ENCODE data around the gene SKA3. TPM values are rescaled to one million over a fixed set of nuclear protein-coding genes. Genes with fewer than 3 reads are reported as not detected.
"Not testable (repeated sequence)": the region's sequence is repeated elsewhere in the genome, so short reads cannot be mapped to it uniquely, and the experiment has no call there.

Gene SKA3
- total RNA-seq, 1 experiment from 2014 or later: 28.6 TPM

- no peak for DNase-seq (ENCODE audit: low spot score)
These were observed 4.9 kb downstream of the SKA3 start for GRCh38 chr13:21171420-21171819.

GRCh38 chr13:21165606-21166005 lies 10.7 kb downstream of the SKA3 start:
- DNase-seq (ENCODE audit: low spot score): not testable (repeated sequence)

GRCh38 chr13:21164631-21165030 lies 11.7 kb downstream of the SKA3 start:
- peak; percentile 18 for DNase-seq (ENCODE audit: low spot score)

- DNase-seq (ENCODE audit: low spot score): no peak
These were observed 24.0 kb downstream of the SKA3 start for GRCh38 chr13:21152251-21152899.

GRCh38 chr13:21150013-21150412 lies 26.3 kb downstream of the SKA3 start:
- no peak for DNase-seq (ENCODE audit: low spot score)

- no peak for DNase-seq (ENCODE audit: low spot score)
These were observed 26.8 kb downstream of the SKA3 start for GRCh38 chr13:21149568-21149967.

- DNase-seq (ENCODE audit: low spot score): no peak
These were observed 27.6 kb downstream of the SKA3 start for GRCh38 chr13:21148557-21149258.

GRCh38 chr13:21147827-21148226 lies 28.5 kb downstream of the SKA3 start:
- DNase-seq (ENCODE audit: low spot score): no peak

- DNase-seq (ENCODE audit: low spot score): no peak
These were observed 33.6 kb downstream of the SKA3 start for GRCh38 chr13:21142766-21143165.

GRCh38 chr13:21139374-21139773 lies 37.0 kb downstream of the SKA3 start:
- DNase-seq (ENCODE audit: low spot score): no peak

- DNase-seq (ENCODE audit: low spot score): no peak
These were observed 37.8 kb downstream of the SKA3 start for GRCh38 chr13:21138561-21138960.

GRCh38 chr13:21137696-21138095 lies 38.7 kb downstream of the SKA3 start:
- peak; percentile 42 for DNase-seq (ENCODE audit: low spot score)

GRCh38 chr13:21135833-21136232 lies 40.5 kb downstream of the SKA3 start:
- not testable (repeated sequence) for DNase-seq (ENCODE audit: low spot score)

- DNase-seq (ENCODE audit: low spot score): no peak
These were observed 41.9 kb downstream of the SKA3 start for GRCh38 chr13:21134475-21134874.

- DNase-seq (ENCODE audit: low spot score): no peak
These were observed 43.3 kb downstream of the SKA3 start for GRCh38 chr13:21133077-21133476.

- no peak for DNase-seq (ENCODE audit: low spot score)
These were observed 46.2 kb downstream of the SKA3 start for GRCh38 chr13:21130116-21130515.

- DNase-seq (ENCODE audit: low spot score): peak; percentile 38
These were observed 51.5 kb downstream of the SKA3 start for GRCh38 chr13:21124852-21125251.

GRCh38 chr13:21123956-21124355 lies 52.4 kb downstream of the SKA3 start:
- no peak for DNase-seq (ENCODE audit: low spot score)

GRCh38 chr13:21121616-21122015 lies 54.7 kb downstream of the SKA3 start:
- no peak for DNase-seq (ENCODE audit: low spot score)

GRCh38 chr13:21120191-21120590 lies 56.2 kb downstream of the SKA3 start:
- no peak for DNase-seq (ENCODE audit: low spot score)

- no peak for DNase-seq (ENCODE audit: low spot score)
These were observed 56.8 kb downstream of the SKA3 start for GRCh38 chr13:21119526-21119925.

- DNase-seq (ENCODE audit: low spot score): no peak
These were observed 58.2 kb downstream of the SKA3 start for GRCh38 chr13:21118180-21118579.

GRCh38 chr13:21117104-21117809 lies 59.1 kb downstream of the SKA3 start:
- DNase-seq (ENCODE audit: low spot score): no peak
